Nephron progenitor cell (in vitro differentiated cells): ENCODE results near the gene SOD2.
"Not testable (repeated sequence)": the region's sequence is repeated elsewhere in the genome, so short reads cannot be mapped to it uniquely, and the experiment has no call there.

ENCODE experiments used
- DNase-seq: peaks from one replicate; pipeline ENCODE4 v3.0.0; 2021
- H3K27ac Mint-ChIP-seq: 2 replicates; pipeline ENCODE4 v1.8.0; 2021; ENCODE audit warnings: mild to moderate bottlenecking, moderate library complexity, mixed read lengths
- H3K27me3 Mint-ChIP-seq: 2 replicates; pipeline ENCODE4 v1.8.0; 2021; ENCODE audit warnings: mild to moderate bottlenecking, low read depth, mixed read lengths; ENCODE audit not compliant: poor library complexity
- H3K36me3 Mint-ChIP-seq: 2 replicates; pipeline ENCODE4 v1.8.0; 2021; ENCODE audit warnings: low read depth, mixed read lengths
- H3K4me1 Mint-ChIP-seq: 2 replicates; pipeline ENCODE4 v1.8.0; 2021; ENCODE audit warnings: mixed read lengths
- H3K4me3 Mint-ChIP-seq: 2 replicates; pipeline ENCODE4 v1.8.0; 2021; ENCODE audit warnings: mild to moderate bottlenecking, moderate library complexity, mixed read lengths
- H3K9me3 Mint-ChIP-seq: 2 replicates; pipeline ENCODE4 v1.8.0; 2021; ENCODE audit warnings: mild to moderate bottlenecking, moderate library complexity, mixed read lengths
- TF ChIP-seq, protein P1 (sequence below): fragments of 200-600 bp; sonication (generic); IDR thresholded peaks from 2 replicates; pipeline ENCODE4 v1.5.0; 2021; ENCODE audit warnings: antibody characterized with exemption

Gene SOD2

DNA sequence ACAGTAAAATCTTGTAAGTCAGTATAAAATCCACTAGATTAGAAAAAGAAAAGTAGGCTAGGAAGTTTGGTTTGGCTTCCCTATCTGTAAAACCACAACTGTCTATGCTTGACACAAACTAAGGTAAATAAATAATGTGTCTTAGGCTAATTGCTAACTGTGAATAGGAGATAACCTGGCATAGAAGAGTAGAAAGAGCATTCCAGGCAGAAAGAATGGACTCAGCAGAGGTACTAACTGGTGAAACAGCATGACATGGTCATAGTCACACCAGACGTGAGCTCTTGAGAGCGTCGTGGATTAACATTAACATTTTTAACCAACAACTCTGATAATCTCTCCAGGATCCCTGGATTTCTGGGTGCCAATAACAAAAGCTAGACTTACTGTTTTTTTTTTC, 25.6 kb upstream of the SOD2 start:
- H3K27me3 Mint-ChIP-seq = no peaks in the 10 kb centered on the region
- no peak overlapping the region for H3K27ac Mint-ChIP-seq
- DNase-seq = no peak
- TF ChIP-seq, protein P1, sequence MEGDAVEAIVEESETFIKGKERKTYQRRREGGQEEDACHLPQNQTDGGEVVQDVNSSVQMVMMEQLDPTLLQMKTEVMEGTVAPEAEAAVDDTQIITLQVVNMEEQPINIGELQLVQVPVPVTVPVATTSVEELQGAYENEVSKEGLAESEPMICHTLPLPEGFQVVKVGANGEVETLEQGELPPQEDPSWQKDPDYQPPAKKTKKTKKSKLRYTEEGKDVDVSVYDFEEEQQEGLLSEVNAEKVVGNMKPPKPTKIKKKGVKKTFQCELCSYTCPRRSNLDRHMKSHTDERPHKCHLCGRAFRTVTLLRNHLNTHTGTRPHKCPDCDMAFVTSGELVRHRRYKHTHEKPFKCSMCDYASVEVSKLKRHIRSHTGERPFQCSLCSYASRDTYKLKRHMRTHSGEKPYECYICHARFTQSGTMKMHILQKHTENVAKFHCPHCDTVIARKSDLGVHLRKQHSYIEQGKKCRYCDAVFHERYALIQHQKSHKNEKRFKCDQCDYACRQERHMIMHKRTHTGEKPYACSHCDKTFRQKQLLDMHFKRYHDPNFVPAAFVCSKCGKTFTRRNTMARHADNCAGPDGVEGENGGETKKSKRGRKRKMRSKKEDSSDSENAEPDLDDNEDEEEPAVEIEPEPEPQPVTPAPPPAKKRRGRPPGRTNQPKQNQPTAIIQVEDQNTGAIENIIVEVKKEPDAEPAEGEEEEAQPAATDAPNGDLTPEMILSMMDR = no peak
- H3K4me3 Mint-ChIP-seq = no peak overlapping the region
- no peaks in the 10 kb centered on the region for H3K4me1 Mint-ChIP-seq
- H3K9me3 Mint-ChIP-seq = peaks cover 9% of the 10 kb centered on the region
- H3K36me3 Mint-ChIP-seq = peaks cover 27% of the 10 kb centered on the region

DNA sequence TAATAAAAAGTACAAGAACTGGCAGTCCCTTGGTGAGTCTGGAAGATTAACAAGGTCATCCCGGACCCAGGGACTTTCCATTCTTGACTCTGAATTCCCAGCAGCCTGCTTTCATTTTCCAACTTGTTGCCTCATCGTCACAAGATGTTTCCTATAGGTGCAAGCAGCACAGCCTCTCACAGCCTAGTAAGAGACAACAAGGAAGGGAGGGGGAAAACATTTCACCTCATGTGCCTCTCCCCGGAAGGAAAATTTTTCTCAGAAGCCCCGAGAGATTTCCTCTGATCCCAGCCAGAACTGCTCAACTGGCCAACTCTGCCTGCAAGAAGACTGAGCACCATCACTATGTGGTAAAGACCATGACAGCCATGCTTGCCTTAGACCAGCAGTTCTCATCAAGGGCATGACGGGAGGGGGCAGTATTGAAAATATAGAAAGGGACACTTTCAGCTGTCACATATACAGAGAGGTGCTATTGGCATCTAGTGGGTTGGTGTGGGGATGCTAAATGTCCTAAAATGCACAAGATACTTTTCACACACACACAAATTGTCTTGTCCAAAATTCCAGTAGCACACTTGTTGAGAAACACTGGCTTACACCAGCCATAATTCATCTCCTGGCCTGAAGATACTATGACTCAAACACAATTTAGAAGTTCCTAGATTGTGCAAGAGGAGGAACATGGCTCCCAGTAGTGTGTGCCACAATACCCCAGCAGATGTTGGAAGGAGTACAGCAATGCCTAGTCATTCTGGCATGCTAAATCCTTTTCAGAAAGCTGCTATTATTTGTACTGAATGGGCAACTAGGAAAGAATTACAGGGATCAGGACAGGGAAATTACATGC, 23.4 kb upstream of the SOD2 start:
- no peak overlapping the region for H3K4me3 Mint-ChIP-seq
- no peak overlapping the region for H3K27ac Mint-ChIP-seq
- no peaks in the 10 kb centered on the region for H3K4me1 Mint-ChIP-seq
- no peaks in the 10 kb centered on the region for H3K27me3 Mint-ChIP-seq
- no peaks in the 10 kb centered on the region for H3K9me3 Mint-ChIP-seq
- DNase-seq = no peak
- TF ChIP-seq, protein P1 = no peak
- H3K36me3 Mint-ChIP-seq = peaks cover 11% of the 10 kb centered on the region

- Mint-ChIP-seq H3K27ac (no peak overlapping the region), H3K27me3 (no peaks in the 10 kb centered on the region), H3K36me3 (peaks cover 11% of the 10 kb centered on the region), H3K4me3 (no peak overlapping the region), H3K9me3 (no peaks in the 10 kb centered on the region), H3K4me1 (no peaks in the 10 kb centered on the region)
- TF ChIP-seq, protein P1 = no peak
- no peak for DNase-seq
These were observed 22.6 kb upstream of the SOD2 start for GRCh38 chr6:159715605-159716004.

- Mint-ChIP-seq H3K4me3 (no peak overlapping the region), H3K9me3 (no peaks in the 10 kb centered on the region), H3K4me1 (no peaks in the 10 kb centered on the region), H3K36me3 (peaks cover 11% of the 10 kb centered on the region), H3K27ac (peak overlapping the region; percentile 23), H3K27me3 (no peaks in the 10 kb centered on the region)
- no peak for DNase-seq
- TF ChIP-seq, protein P1 = no peak
These were observed 22.1 kb upstream of the SOD2 start for GRCh38 chr6:159715166-159715565.

- TF ChIP-seq, protein P1 = no peak
- Mint-ChIP-seq H3K4me1 (no peaks in the 10 kb centered on the region), H3K27ac (no peak overlapping the region), H3K4me3 (no peak overlapping the region), H3K36me3 (peaks cover 11% of the 10 kb centered on the region), H3K27me3 (no peaks in the 10 kb centered on the region), H3K9me3 (peaks cover 7% of the 10 kb centered on the region)
- DNase-seq = no peak
These were observed 21.4 kb upstream of the SOD2 start for GRCh38 chr6:159714404-159714803.

GRCh38 chr6:159713984-159714383, 20.9 kb upstream of the SOD2 start:
- peaks cover 11% of the 10 kb centered on the region for H3K36me3 Mint-ChIP-seq
- peaks cover 12% of the 10 kb centered on the region for H3K9me3 Mint-ChIP-seq
- H3K4me1 Mint-ChIP-seq = no peaks in the 10 kb centered on the region
- TF ChIP-seq, protein P1 = no peak
- no peak overlapping the region for H3K4me3 Mint-ChIP-seq
- no peak overlapping the region for H3K27ac Mint-ChIP-seq
- no peak for DNase-seq
- H3K27me3 Mint-ChIP-seq = no peaks in the 10 kb centered on the region

DNA sequence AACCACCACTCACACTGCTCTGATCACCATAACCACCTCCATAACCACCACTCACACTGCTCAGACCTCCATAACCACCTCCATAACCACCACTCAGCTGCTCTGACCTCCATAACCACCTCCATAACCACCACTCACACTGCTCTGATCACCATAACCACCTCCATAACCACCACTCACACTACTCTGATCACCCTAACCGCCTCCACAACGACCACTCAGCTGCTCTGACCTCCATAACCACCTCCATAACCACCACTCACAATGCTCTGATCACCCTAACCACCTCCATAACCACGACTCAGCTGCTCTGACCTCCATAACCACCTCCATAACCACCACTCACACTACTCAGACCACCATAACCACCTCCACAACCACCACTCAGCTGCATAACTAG, 19.3 kb upstream of the SOD2 start:
- H3K36me3 Mint-ChIP-seq = peaks cover 11% of the 10 kb centered on the region
- H3K27ac Mint-ChIP-seq, H3K4me3 Mint-ChIP-seq, H3K27me3 Mint-ChIP-seq, DNase-seq, H3K4me1 Mint-ChIP-seq: not testable (repeated sequence)
- peaks cover 21% of the 10 kb centered on the region for H3K9me3 Mint-ChIP-seq

- H3K27me3 Mint-ChIP-seq, H3K27ac Mint-ChIP-seq, H3K4me1 Mint-ChIP-seq, H3K4me3 Mint-ChIP-seq, DNase-seq: not testable (repeated sequence)
- H3K36me3 Mint-ChIP-seq = peaks cover 12% of the 10 kb centered on the region
- H3K9me3 Mint-ChIP-seq = peaks cover 35% of the 10 kb centered on the region
These were observed 17.6 kb upstream of the SOD2 start for GRCh38 chr6:159710603-159711002.
